Stomach smooth muscle (tissue), 2 donors: ENCODE results near the gene CWH43.
"Not testable (repeated sequence)": the region's sequence is repeated elsewhere in the genome, so short reads cannot be mapped to it uniquely, and the experiment has no call there.

Experiments
- H3K27ac ChIP-seq: one replicate; pipeline ENCODE4 v1.7.0; 2013; ENCODE audit warnings: mild to moderate bottlenecking, low read length, inconsistent platforms
- H3K27me3 ChIP-seq, 2 donors: one replicate each; pipeline ENCODE4 v1.7.0; 2013; ENCODE audit warnings: low read length in 2 of 2; ENCODE audit not compliant: insufficient read depth in 2 of 2, control insufficient read depth in 1 of 2
- H3K36me3 ChIP-seq, 2 donors: one replicate each; pipeline ENCODE4 v1.7.0; 2013; ENCODE audit warnings: low read length in 2 of 2; ENCODE audit not compliant: control insufficient read depth in 2 of 2, insufficient read depth in 2 of 2
- H3K4me1 ChIP-seq: one replicate; pipeline ENCODE4 v1.7.0; 2013; ENCODE audit warnings: low read length; ENCODE audit not compliant: control insufficient read depth, insufficient read depth
- H3K4me3 ChIP-seq, 2 donors: one replicate each; pipeline ENCODE4 v1.7.0; 2013; ENCODE audit warnings: low read length in 2 of 2
- H3K9ac ChIP-seq, 2 donors: one replicate each; pipeline ENCODE4 v1.7.0; 2013; ENCODE audit warnings: low read length in 2 of 2, mild to moderate bottlenecking in 1 of 2
- H3K9me3 ChIP-seq, 2 donors: one replicate each; pipeline ENCODE4 v1.7.0; 2013; ENCODE audit warnings: low read length in 2 of 2; ENCODE audit not compliant: control insufficient read depth in 2 of 2
- donor health status: healthy.
- donor health status: Pancreatic carcinoma.

CWH43 gene

DNA sequence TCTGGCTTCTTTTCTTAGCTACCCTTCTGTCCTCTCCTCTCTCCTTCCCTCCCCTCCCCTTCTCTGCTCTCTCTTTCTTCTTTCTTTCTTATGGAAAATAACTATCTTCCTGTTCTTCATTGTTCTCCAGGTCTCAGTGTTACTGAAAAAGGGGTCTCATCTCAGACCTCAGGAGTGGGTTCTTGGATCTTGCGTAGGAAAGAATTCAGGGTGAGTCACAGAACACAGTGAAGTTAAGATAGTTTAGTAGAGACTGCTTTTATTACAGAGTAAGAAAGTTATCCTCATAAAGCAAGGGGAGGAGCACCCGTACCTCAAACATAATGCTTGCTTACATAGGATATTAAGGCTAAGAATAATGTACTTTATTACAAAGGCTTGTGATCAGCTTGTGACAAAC lies 31.8 kb upstream of the CWH43 start:
- H3K27me3 ChIP-seq: no peaks in the 10 kb centered on the region

DNA sequence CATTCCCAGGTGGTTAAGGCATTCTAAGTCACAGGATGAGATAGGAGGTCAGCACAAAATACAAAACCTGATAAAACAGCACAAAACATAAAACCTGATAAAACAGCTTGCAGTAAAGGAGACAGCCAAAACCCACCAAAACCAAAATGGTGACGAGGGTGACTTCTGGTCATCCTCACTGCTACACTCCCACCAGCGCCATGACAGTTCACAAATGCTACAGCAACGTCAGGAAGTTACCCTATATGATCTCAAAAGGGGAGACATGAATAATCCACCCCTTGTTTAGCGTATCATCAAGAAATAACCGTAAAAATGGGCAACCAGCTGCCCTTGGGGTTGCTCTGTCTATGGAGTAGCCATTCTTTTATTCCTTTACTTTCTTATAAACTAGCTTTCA lies 28.7 kb upstream of the CWH43 start:
- not testable (repeated sequence) for H3K27ac ChIP-seq, H3K9ac ChIP-seq, H3K9me3 ChIP-seq, H3K27me3 ChIP-seq, H3K4me1 ChIP-seq, H3K4me3 ChIP-seq, H3K36me3 ChIP-seq

More for the DNA sequence above, 31.8 kb upstream of the CWH43 start:
- Histone ChIP-seq H3K27ac (no peak overlapping the region), H3K4me3 (no peak overlapping the region), H3K4me1 (no peaks in the 10 kb centered on the region), H3K9me3 (peaks cover 0 to 3% of the 10 kb centered on the region in 2 donors), H3K9ac (no peak overlapping the region), H3K36me3 (no peaks in the 10 kb centered on the region)

DNA sequence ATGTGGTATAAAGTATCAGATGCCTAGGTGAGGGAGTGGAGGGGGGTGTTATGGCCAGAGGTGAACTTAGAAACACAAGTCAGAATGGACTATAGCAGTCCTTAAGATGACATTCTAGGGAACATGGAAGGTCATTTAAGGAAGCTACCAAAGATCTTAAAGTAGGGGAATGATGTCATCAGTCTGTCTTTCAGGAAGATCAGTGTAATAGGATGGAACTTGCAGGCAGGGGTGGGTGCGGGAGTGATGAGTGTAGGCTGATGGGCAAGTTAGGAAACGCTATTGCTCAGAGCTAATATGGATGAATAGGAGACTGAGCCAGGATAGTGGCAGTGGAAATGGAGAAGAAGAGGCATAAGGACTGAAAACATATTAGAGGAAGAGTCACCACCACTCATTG lies 27.5 kb upstream of the CWH43 start:
- H3K9ac ChIP-seq: no peak overlapping the region

DNA sequence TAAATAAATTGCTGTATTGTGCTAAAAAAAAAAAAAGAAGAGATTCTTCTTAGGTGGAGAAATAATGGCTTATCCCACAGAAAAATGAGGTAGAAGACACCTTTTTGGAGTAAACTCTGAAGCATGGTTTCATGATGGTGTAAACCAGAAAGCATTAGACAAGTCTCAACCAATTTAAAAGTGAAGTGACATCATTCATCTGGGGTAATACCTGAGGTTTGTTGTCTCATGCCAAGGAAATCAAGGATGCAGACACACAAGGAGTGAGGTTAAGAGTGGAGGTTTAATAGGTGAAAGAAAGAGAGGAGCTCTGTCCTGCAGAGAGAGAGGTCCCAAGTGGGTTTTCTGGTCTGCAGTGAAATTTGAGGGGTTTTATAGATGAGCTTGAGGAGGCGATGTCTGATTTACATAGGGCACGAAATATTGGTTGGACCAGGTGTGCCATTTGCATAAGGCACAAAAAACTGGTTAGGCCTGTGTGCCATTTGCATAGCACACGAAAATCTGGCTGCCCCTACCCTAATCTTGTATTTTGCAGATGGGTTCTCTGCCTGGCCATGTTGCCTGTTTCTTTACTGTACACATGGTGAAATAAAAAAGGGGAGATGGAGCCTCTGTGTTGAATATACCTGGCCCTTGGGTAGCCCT lies 25.0 kb upstream of the CWH43 start:
- Histone ChIP-seq H3K9ac (no peak overlapping the region), H3K36me3 (no peaks in the 10 kb centered on the region), H3K27me3 (no peaks in the 10 kb centered on the region), H3K27ac (no peak overlapping the region), H3K4me1 (no peaks in the 10 kb centered on the region), H3K9me3 (no peaks in the 10 kb centered on the region), H3K4me3 (no peak overlapping the region)

More for the DNA sequence above, 27.5 kb upstream of the CWH43 start:
- H3K4me3 ChIP-seq: no peak overlapping the region
- no peaks in the 10 kb centered on the region for H3K27me3 ChIP-seq
- no peaks in the 10 kb centered on the region for H3K9me3 ChIP-seq
- H3K4me1 ChIP-seq: no peaks in the 10 kb centered on the region
- H3K27ac ChIP-seq: no peak overlapping the region
- H3K36me3 ChIP-seq: no peaks in the 10 kb centered on the region

DNA sequence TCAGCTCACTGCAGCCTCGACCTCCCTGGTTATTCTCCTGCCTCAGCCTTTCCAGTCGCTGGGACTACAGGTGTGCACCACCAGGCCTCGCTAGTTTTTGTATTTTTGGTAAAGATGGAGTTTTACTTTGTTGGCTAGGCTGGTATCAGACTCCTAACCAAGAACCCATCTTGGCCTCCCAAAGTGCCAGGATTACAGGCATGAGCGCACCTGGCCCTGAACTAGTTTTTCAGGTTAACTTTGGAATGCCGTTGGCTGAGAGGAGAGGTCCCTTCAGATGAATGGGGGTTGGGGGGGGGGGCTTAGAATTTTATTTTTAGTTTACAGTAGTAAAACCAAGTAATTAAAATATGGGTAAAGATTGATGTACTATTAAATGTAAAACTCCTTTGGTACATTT lies 23.4 kb upstream of the CWH43 start:
- no peak overlapping the region for H3K27ac ChIP-seq
- H3K36me3 ChIP-seq: no peaks in the 10 kb centered on the region
- H3K27me3 ChIP-seq: no peaks in the 10 kb centered on the region
- H3K9ac ChIP-seq: no peak overlapping the region
- H3K9me3 ChIP-seq: no peaks in the 10 kb centered on the region
- no peak overlapping the region for H3K4me3 ChIP-seq
- no peaks in the 10 kb centered on the region for H3K4me1 ChIP-seq

DNA sequence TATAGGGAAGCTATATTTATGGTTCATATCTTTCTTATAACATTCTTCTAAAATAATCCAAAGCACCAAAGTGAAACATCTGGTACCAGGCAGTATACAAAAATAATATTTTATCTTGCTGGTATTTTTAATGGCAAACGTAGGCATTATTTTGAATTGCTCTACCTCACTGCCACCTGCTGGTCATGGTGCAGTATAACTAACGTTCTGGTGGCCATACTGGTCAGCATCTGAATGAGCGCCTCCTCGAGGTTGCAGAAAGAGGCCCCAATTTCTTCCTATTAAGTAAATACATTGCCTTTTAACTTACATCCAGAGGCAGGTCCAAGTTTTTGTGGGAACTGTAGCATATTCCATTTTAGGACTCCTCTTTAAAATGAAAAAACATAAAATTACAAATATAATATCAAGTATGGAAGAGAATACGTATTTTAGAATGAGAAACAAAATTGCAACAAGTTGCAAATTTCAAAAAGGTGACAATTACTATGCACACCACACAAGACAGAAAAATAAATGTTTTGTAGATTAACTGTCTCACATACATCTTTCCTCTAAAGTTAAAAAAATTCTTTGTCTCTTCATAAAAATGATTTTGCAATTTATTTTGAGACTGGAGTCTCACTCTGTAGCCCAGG lies 22.9 kb upstream of the CWH43 start:
- no peak overlapping the region for H3K27ac ChIP-seq
- no peaks in the 10 kb centered on the region for H3K36me3 ChIP-seq
- no peaks in the 10 kb centered on the region for H3K27me3 ChIP-seq
- H3K4me1 ChIP-seq: no peaks in the 10 kb centered on the region
- H3K9me3 ChIP-seq: no peaks in the 10 kb centered on the region
- H3K9ac ChIP-seq: no peak overlapping the region
- no peak overlapping the region for H3K4me3 ChIP-seq

DNA sequence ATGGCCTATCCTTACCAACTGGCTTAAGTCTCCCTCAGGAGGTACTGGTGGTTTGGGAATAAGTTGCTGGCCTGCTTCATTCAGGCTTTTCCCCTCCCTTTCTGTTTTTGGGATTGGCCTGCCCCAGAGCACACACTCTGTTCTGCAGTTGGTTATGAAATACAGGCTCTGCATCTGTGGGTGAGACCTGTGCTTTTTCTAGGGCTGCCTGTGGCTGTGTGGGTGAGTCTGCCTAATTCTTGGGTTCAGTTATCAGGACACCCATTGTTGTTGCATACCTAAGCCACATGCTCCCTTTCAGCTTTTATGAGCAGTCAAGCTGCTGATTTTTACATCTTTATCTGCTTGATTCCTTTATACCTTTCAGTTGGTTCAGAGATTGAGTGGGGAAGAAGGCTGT lies 19.0 kb upstream of the CWH43 start:
- Histone ChIP-seq H3K36me3 (no peaks in the 10 kb centered on the region), H3K4me3 (no peak overlapping the region), H3K27ac (no peak overlapping the region), H3K9ac (no peak overlapping the region), H3K27me3 (peaks cover 0 to 2% of the 10 kb centered on the region in 2 donors), H3K9me3 (no peaks in the 10 kb centered on the region), H3K4me1 (no peaks in the 10 kb centered on the region)

DNA sequence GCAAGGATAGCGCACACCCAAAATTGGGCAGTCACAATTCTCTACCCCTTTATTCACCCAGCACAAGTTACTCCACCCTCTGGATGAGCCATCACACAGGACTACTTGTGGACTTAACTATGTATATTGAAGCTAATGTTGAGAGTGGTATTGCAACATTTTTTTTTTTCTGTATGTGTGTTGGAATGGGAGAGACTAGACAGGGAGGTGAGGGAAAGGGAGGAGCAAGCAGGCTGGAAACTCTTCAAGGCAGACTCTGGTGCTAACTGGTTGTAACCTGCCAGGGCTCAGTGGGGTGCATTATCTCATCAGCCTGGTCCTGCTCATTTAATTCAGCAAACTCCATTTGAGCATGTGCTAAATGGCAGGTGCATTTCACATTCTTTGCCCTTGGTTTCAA lies 18.4 kb upstream of the CWH43 start:
- Histone ChIP-seq H3K4me1 (no peaks in the 10 kb centered on the region), H3K4me3 (no peak overlapping the region), H3K27me3 (peaks cover 0 to 2% of the 10 kb centered on the region in 2 donors), H3K27ac (no peak overlapping the region), H3K9me3 (no peaks in the 10 kb centered on the region), H3K9ac (no peak overlapping the region), H3K36me3 (no peaks in the 10 kb centered on the region)

DNA sequence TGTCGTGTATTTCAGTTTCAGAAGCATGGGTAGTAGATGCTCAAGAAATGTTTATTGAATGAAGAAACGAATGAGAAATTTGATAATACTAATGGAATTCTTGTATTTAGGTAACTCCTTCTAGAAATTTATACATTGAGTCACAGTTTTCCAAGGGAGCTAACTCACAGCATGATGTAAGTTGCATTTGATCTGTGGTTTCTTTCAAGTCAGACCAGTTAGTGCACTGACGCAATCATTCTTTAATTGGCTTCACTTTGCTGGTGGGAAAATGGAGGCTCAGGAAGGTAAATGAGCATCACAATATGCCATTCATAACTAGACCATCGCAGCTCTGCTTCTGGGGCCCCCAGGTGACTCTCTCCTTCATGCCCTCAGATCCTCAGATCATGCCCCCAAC lies 17.3 kb upstream of the CWH43 start:
- no peak overlapping the region for H3K4me3 ChIP-seq
- no peaks in the 10 kb centered on the region for H3K36me3 ChIP-seq
- no peak overlapping the region for H3K27ac ChIP-seq

DNA sequence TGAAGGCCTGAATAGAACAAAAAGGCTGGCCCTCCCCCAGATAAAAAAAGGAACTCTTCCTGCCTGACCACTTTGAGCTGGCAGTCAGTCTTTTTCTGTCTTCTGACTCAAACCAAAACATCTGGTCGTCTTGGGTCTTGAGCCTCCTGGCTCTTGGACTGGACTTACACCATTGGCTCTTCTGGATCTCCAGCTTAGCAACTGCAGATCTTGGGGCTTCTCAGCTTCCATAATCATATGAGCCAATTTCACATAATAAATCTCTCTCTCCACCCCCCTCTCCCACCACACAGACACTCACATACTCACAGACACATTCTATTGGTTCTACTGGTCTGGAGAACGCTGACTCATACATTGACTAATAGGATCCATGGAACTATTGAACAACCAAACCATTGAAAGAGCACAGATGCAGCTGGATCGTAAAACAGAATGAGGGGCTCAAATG lies 15.6 kb upstream of the CWH43 start:
- H3K9ac ChIP-seq: no peak overlapping the region
- no peak overlapping the region for H3K4me3 ChIP-seq

More for the DNA sequence above, 17.3 kb upstream of the CWH43 start:
- no peaks in the 10 kb centered on the region for H3K4me1 ChIP-seq
- H3K9me3 ChIP-seq: no peaks in the 10 kb centered on the region
- H3K9ac ChIP-seq: no peak overlapping the region
- peaks cover 0 to 2% of the 10 kb centered on the region in 2 donors for H3K27me3 ChIP-seq

DNA sequence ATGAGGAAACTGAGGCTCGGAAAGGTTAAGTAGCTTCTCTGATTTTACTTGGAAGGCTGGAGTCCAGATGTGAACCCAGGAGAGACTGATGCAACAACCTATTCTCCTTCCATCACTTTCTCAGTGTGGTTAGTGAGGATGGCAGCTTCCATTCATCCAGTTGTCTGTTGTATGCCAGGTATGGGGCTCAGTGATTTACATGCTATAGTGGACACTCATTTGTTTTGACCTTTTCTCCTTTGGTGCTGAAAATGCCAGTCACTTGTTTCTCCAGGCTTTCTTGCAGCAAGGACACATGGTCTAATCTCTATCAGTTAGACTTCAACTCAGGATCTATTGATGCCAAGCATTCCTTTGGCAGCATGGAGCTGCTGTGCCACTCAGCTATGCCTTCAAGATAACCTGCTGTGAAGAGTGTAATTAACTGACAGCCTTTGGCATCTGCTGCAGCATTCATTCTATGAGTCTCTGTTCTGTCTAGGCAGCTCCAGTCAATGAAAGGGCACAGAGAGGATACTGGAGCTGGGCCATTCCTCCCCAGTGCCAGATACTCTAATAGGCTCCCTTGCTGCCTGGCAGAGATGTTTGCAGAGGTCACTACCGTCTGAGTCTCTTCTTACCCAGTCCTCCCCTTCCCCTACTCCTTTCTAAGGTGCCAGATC lies 11.0 kb upstream of the CWH43 start:
- H3K27ac ChIP-seq: no peak overlapping the region
- H3K9ac ChIP-seq: no peak overlapping the region
- H3K4me3 ChIP-seq: no peak overlapping the region
- no peaks in the 10 kb centered on the region for H3K9me3 ChIP-seq
- no peaks in the 10 kb centered on the region for H3K36me3 ChIP-seq
- H3K27me3 ChIP-seq: peaks cover 0 to 14% of the 10 kb centered on the region in 2 donors
- no peaks in the 10 kb centered on the region for H3K4me1 ChIP-seq

More for the DNA sequence above, 15.6 kb upstream of the CWH43 start:
- H3K9me3 ChIP-seq: no peaks in the 10 kb centered on the region
- H3K36me3 ChIP-seq: no peaks in the 10 kb centered on the region
- no peak overlapping the region for H3K27ac ChIP-seq
- peaks cover 0 to 10% of the 10 kb centered on the region in 2 donors for H3K27me3 ChIP-seq
- no peaks in the 10 kb centered on the region for H3K4me1 ChIP-seq
